Measurements from ENCODE around the gene NFKBIB.

DNA sequence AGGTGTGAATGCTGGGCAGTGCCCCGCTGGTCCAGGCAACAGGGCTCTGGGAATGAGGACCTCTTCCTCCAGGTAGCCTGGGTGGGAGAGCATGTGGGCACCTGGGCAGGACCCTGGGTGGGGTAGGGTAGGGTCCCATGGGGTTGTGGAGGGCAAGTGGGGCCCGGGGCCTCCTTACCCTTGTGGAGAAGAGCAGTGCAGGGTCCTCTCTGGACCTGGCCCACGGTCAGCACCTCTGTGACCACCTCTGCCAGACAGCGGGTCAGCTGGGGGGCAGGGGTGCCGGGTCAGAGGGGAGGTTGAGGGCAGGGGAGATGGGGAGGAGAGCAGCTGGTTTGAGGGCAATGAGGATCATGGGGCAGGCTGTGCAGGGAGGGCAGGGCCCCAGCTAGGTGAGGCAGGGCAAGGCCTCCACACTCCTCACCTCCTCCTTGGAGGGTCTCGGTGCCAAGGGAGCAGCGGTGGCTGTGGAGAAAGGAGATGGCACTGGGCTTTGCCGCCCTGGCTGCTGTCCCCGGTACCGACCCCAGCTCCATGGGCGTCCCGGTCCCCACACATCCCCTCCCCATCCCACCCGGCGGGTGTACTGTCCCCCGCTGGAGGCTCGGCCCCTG is 11.7 kb downstream of the NFKBIB start:
- no peak for TF ChIP-seq EZH2 (IDR thresholded peaks at IDR 0.05; ENCODE audit: low read length, unreplicated experiment)
- TF ChIP-seq, protein P1, sequence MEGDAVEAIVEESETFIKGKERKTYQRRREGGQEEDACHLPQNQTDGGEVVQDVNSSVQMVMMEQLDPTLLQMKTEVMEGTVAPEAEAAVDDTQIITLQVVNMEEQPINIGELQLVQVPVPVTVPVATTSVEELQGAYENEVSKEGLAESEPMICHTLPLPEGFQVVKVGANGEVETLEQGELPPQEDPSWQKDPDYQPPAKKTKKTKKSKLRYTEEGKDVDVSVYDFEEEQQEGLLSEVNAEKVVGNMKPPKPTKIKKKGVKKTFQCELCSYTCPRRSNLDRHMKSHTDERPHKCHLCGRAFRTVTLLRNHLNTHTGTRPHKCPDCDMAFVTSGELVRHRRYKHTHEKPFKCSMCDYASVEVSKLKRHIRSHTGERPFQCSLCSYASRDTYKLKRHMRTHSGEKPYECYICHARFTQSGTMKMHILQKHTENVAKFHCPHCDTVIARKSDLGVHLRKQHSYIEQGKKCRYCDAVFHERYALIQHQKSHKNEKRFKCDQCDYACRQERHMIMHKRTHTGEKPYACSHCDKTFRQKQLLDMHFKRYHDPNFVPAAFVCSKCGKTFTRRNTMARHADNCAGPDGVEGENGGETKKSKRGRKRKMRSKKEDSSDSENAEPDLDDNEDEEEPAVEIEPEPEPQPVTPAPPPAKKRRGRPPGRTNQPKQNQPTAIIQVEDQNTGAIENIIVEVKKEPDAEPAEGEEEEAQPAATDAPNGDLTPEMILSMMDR (conservative IDR thresholded peaks at IDR 0.05; ENCODE audit: low read depth, low read length), result no peak
- no peak for TF ChIP-seq EZH2phosphoT487 (IDR thresholded peaks at IDR 0.05; ENCODE audit: borderline replicate concordance, low read length)

Data from PC-3 (cell line).